Measurements from ENCODE around the gene APPL1.

- TF ChIP-seq ZNF274 (IDR thresholded peaks at IDR 0.05; ENCODE audit: borderline replicate concordance, extremely low read depth, low read length) (no peak), CHD1 (IDR thresholded peaks at IDR 0.05; ENCODE audit: low read depth, low read length) (no peak), SRF (IDR thresholded peaks at IDR 0.05; ENCODE audit: low read depth, low read length) (no peak), GTF2F1 (IDR thresholded peaks at IDR 0.05; ENCODE audit: borderline replicate concordance, low read depth, low read length) (no peak), E2F6 (IDR thresholded peaks at IDR 0.05) (no peak), JUND (IDR thresholded peaks at IDR 0.05; ENCODE audit: low read length) (no peak), CTCF (IDR thresholded peaks at IDR 0.05; ENCODE audit: control extremely low read depth in 1 of 3, insufficient read depth in 1 of 3, low read depth in 1 of 3, low read length in 3 of 3) (no peak)
These were observed 1.4 kb upstream of the APPL1 start for GRCh38 chr3:57226176-57226575.

Data from H1 (cell line).